DMS114 treated with DMSO at 0.1 percent for 48 hours (cell line): ENCODE measurements around the gene GNPDA1.
A peak's percentile ranks its signal among the peaks of the same experiment; 100 is the strongest.

Experiments
- DNase-seq: peaks from one replicate; lab custom pipeline; 2025; ENCODE audit not compliant: unreplicated experiment; lab: John Stamatoyannopoulos, UW

The GNPDA1 gene

DNA sequence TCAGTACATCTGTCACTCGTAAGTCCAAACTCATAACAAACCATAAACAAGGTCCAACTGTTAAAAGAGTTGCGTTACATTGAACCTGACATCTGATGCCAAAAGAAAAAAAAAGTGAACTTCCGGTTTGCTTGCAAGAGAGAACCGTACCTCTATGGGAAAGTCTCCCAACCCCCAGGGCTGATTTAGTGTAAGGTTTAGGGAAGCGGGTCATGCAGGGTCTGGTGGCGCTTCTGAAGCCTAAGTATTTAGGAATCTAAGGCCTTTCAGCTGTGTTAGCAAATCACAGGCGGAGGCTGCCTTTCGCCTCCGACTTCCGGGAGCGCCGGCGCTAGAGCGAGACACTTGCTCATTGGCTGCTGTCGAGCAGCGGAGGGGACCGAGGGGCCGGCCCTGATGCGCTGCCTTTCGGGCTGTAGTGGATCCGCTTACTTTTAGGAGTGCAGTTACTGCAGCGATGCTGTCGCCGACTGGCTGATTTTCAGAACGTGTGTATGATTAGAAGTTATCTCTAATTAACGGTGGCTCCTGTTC is 12.0 kb upstream of the GNPDA1 start:
- peak; percentile 86 for DNase-seq

DNA sequence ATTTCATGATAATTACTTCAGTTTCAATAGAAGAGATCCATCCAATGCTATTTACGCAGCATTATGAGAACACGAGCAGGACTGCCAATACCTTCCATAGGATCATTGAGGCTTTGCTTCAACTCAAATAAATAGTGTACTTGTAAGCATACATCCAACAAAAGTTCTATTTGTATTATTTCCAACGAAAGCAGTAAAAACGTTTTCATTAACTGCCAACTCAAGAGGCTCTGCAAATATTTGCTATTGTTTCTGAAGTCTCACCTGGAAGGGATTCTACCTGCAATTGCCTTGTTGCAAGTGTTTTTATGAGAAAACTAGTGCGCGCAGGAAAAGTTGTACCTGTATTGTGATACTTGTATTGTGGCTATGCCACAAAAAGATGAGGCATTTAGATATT is 11.0 kb upstream of the GNPDA1 start:
- no peak for DNase-seq

DNA sequence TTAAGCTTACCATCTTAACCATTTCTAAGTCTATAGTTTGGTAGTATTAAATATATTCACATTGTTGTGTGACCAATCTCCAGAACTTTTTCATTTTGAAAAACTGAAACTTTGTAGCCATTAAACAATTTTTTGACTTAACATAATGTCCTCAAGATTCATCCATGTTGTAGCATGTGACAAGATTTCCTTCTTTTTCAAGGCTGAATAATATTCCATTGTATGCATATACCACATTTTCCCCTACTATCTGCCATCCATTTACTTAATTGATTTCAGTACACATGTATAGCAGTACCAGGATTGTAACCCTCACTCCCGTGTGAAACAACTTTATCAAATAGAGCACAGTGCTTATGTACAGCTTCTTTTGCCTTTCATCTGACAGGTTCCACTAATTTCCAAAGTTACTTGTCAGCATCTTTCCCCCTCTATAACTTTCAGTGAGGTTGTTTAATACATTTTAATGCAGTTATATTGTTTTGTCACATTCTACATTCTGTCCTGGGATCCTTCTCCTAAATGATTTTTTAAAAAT is 7.4 kb upstream of the GNPDA1 start:
- no peak for DNase-seq

DNA sequence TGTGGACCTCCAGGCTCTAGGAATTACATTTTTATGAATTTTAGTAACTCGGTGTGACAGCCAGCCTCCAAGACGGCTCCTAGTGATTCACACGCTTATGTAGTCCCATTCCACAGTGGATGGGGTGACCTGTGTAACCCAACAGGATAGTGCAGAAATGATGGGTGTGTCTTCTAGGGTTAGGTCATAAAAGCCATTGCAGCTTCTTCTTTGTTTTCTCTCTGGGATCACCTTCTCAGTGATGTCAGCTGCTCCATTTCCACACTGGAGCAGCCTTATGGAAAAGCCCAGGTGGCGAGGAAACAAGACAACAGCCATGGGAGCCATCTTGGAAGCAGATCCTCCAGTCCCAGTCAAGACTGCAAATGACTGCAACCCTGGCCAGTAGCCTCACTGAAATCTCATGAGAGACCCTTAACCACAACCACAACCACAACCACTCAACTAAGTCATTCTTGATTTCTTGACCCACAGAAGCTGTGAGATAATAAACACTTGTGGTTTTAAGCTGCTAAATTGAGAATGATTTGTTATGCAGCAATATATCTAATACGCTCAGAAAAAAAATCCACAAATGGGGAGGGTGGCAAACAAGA is 5.1 kb upstream of the GNPDA1 start:
- DNase-seq = no peak

DNA sequence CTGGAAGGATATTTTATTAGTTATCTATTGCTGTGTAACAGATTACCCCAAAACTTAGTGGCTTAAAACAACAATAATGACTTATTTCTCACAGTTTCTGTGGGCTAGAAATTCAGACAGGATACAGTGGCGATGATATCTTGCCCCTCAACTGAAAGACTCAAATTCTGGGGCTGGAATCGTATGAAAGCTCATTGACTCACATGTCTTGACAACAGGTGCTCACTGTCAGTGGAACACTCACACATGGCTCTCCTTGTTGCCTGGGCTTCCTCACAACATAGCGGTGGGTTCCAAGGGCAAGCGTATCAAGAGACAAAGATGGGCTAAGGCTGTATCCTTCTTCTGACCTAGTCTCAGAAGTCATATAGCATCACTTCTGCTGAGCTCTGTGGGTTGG is 3.7 kb upstream of the GNPDA1 start:
- no peak for DNase-seq

DNA sequence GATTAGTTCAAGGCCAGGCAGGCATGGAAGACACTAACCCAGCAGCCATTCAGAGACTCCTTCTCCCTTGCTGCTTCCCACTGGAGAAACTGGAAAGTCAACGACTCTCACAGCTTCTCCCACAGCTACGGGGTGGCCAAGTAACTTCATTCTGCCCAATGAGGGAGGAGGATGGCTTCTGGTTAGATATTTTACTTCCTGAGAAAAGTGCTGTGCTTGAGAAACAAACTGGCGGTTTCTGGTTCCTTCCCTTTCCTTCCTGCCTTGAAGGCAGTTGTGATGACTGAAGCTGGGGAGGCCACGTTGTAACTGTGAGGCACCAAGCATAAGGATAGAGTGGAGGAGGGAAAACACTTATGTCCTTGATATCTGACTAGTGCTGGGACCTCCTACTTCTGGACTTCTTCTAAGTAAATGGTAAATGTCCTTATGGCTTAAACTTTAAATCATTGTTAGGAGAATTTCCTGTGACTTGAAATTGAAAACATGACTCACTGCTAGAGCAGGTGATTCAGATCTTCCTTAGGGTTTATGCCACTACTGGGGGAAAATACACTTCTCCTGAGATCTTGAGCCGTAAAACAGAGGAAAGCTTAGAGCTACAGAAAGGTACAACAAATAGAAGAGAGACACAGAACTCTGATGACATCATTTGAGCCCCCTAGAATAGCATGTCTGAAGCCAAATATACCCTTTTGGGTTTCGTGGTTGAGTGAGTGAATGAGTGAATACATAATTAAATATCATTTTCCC is 3.1 kb upstream of the GNPDA1 start:
- no peak for DNase-seq

DNA sequence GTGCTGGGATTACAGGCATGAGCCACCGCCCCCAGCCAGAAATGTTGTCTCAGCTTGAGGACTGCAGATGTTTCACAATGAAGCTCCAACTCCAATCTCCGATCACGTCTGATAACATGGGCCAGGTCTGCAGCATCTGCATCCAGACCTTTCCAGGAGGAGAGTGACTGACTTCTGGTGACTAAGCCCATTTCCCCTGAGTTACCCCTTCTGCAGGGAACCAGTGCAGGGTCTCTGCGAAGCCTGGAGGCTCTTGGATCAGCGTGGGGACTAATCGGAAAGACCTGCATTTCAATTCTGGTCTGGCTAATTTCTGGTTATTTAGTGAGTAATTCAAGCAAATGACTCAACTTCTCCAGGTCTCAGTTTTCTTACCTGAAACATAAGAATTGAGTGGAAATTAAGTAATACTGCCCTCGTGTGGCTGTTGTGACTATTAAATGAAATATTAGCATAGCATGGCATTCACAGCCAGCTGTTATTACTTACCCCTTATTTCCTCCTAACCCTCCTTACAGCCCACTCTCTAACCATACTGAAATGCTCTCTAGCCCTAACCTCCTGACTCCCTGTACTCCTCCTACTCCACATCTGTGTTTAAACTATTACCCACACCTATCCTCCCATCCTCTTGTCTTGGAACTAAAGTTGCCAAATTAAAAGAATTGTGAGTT is 2.2 kb upstream of the GNPDA1 start:
- DNase-seq = peak; percentile 38

DNA sequence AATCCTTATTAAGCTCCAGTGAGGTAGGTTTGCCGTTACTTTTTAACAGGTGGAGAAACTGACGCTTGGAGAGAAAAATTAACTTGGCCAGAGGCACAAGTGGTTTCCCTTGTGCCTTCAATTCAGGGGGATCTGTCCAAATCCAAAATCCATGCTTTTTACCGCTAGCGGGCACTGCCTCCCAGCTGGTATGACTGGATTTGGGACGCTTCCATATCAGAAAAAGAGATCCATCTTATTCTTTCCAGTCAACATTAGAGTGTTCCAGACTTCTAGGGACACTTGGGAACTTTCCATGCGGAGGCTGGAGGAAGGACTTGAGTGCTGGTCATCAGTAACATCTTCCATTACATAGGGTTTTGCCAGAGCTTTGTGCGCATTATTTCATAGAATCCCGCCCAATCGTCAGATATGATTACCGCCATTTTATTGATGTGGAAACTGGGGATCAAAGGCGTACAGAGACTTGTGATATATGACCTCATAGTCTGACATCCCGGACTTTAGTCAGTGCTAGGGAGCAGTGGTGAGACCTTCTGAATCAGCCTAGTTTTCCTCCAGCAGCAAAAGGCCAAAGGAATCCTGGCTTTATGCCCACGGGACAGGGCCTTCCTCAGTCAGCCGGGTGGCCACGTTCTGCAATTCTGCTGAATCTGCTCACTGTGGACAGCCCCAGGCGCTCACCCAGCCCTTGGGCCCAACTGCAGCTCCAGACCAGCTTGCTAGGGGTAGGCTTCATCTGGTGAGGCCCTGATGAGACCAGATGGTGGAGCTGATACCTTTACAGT is 1.1 kb upstream of the GNPDA1 start:
- DNase-seq = no peak

DNA sequence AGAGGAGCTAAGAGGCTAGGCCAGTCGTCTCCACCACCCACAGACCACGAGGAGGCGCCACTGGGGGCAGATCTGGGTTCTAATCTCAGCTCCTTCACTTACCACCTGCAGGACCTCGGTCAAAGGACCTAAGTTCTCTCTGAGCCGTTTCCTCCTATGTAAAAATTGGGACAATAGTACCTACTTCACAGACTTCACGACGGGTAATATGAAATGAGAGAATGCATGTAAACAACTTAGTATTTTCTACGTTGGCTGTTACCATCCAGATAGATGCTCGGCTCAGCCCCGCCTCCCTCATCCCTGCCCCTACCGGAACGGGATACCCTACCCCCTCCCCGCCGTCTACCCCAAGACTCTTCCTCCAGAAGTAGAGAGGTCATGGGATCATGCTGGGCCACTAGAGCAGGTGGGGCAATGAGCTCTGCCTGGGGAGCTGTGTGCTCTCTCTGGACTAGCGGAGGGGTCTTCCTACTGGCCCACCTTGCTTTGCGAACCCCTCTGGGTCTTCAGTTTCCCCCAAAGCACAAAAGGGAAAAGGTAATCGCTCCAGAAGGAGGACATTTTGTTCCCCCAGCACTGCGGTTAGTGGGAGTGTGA is 541 bp downstream of the GNPDA1 start:
- no peak for DNase-seq

DNA sequence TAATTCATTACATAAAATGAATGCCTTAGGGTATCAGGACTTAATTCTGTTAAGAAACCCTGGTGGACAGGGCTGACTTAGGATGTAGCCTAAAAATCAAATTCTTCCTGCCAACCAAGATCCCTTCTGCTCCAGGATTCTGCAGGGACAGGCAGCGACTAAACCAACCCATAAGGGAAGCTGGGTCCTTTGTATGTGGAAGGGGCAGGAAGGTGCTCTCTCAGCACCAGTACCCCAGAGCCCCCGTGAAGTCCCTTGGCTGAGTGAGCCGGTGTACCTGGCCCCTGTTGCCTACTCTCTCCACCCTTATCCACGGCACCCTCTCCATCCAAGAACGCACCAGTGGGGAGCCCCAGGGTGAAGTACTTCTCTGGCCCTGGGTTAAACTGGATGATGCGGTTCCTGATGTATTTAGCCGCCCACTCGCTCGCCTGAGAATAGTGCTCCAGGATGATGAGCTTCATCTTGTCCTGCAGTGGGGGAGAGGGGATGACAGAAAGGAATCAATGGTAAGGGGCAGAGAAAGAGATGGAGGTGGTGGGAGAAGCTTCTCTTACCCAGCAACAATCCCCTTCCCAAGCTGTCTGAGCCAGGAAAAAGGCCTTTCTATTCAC is 1.1 kb downstream of the GNPDA1 start:
- no peak for DNase-seq

DNA sequence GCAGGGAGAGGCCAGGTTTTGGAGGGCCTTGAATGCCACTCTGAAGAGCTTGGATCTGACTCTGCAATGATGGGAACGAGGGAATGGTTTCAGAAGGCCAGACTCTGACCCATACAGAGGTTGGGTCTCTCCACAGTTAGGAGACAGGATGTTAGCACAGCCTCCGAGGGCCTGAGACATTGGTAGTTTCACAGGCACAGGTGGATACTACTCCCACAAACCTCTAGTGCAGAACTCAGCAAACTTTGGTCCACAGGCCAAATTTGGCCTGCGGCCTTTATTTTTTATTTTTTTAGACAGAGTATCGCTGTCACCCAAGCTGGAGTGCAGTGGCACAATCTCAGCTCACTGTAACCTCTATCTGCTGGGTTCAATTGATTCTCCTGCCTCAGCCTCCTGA is 2.9 kb downstream of the GNPDA1 start:
- DNase-seq = no peak

DNA sequence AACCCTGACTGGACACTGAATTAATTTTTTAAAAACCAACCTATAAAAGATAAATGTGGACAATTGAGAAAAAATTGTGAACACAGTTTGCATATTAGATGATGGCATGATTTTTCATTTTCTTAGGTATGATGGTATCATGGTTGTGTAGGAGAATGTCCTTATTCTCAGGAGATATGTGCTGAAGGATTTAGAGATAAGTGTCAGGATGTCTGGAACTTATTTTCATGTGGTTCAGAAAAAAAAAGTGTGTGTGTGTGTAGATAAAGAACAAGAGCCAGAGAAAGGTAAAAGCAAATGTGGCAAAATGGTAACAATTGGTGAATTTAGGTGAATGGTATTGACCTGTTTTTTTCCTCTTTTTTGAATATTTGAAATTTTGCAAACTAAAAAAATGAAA is 4.0 kb downstream of the GNPDA1 start:
- no peak for DNase-seq

DNA sequence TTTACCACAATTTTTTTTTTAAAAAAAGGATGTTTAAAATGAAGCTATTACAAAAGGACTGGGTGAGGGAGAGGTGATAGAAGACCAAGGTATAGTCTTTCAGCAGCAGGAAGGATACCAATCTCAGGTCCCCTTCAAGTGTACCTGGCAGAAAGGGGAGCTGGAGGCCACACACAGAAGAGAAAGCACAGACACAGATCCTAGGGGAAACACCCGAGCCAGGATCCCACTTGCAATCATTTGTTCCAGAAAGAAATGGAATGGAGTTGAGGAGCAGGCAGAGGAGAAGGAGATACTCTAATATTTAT is 5.6 kb downstream of the GNPDA1 start:
- DNase-seq = no peak

DNA sequence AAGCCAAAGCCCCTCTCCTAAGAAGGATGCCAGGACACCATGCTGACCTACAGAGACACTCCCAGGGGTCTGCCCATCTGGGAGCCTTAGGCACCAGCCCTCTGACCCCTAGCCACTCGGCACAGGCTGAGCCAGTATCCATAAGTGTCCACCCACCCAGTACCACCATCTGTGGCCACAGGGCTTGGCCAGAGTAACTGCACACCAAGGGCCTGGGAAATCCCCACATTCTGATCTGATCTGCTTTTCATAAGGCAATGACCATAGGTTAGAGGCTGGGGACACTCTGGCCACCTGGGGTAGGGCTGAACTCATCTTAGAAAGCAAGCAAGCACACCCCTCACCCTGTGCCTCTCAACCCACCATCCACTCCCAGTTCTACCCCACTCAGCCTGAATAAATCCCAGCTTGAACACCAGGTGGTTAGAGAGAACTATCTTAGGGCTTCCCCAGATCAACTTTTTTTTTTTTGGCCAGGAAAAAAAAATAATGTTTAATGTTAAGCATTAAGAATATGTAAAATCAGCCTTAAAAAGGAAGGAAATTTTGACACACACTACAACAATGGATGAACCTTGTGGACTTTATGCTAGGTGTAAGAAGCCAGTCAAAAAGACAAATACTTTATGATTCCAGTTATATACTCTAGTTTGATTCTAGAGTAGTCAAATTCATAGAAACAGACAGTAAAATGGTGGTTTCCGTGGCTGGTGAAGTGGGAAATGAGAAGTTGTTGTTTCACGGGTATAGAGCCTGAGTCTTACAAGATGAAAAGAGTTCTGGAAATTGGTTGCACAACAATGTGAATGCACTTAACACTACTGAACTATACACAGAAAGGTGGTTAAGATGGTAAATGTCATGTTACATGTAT is 6.2 kb downstream of the GNPDA1 start:
- DNase-seq = no peak

DNA sequence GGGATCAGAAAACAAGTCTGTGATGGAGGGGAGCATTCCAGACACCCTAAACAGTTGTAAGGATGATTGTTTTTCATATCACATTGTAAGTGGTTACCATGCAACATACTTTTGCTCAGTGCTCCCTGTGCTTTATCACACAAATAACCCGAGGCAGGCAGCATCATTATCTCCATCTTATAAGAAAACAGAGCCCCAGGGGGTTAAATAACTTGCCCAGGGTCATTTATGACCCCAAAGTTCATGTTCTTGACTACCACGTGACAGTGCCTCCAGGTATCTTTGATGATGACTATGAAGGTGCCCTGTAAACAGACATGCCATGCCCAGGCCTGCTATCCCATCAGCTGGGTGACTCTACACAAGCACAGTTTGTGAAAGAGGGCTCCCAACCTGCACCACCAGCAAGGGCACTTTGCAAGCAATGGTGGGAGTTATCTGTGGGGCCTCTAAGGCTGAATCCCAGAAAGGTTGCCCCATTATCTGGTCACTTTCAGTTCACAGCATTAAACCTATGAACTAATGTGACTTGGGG is 9.5 kb downstream of the GNPDA1 start:
- no peak for DNase-seq

DNA sequence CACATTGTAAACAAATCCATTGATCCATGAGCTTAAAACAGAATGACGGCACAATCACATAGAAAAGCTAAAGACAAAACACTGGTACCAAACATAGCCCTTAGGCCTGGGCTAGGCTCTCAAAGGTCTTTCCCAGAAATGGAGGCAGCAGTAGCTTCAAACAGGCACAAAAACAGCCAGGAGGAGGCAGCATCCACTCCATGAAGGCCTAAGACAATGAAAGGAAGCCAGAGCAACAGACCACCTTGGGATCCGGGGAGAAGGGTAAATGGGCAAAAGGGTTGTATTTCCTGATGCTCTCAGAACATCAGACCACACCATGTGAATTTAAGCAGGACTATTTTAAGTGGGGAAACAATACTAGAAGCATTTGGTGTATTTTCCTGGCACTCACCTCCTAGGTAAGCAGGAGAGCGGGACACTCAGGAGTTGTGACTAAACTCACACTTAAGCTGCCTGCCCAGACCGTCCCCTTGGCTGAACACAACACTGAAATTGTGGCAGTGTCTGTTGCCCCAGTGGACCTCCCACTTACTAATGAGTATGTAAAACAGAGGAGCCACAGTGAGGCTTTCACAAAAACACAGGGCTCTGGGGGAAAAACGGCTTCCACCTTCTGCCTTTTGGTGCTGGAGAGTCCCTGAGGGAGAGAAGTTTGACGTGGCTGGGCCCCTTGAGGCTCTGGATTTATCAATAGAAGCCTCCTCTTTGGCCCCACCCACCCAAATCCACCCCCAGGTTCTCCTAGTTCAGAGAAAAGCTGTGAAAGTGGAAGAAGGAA is 11.9 kb downstream of the GNPDA1 start:
- DNase-seq = no peak

DNA sequence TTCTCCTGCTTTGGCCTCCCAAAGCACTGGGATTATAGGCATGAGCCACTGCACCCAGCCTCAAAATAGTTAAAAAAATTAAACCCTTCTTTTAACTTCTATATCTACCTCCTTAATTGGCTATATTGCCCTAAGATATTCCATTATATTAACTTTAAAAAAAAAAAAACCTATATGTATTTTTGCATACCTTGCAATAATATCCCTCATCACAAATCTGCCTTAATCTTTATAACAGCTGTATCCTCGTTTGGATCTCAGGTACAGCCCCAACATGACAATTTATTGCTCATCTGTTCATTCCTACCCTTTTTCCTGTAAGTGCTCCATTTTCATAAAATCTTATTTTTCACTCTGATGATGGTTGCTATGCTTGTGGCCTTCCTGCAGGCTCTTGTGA is 12.7 kb downstream of the GNPDA1 start:
- DNase-seq = no peak

DNA sequence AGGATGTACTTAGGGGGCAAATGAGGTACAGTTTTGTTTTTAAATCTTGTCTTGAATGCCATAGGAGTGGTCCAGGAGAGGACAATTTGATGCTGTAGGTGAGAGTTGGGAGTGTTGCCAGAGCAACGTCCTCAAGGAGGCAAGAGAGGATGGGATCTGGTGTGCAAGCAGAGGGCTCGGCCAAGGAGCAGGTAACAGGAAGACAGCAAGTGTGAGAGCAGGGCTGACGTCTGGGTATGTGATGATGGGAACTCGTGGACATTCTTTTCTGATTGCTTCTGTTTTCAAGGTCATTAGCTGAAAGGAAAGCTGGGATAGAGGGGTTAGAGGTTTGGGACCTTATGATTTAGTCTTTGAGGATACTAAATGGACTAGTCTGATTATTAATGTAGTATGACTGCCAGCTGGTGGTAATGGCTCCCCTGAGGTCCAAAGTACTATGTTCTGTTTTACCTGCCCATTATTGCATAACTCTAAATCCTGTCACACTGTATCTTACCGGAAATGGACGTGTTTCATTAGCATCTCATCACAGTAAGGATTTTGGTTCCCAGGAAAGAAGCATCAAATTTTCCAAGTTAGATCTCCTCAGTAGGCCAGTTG is 15.4 kb downstream of the GNPDA1 start:
- no peak for DNase-seq
